Midbrain (tissue), 1 donor: ENCODE results near the gene GLS.
"Not testable (repeated sequence)": the region's sequence is repeated elsewhere in the genome, so short reads cannot be mapped to it uniquely, and the experiment has no call there.

Experiments
- DNase-seq: peaks from one replicate; lab custom pipeline; 2025; lab: John Stamatoyannopoulos, UW

GLS gene

DNA sequence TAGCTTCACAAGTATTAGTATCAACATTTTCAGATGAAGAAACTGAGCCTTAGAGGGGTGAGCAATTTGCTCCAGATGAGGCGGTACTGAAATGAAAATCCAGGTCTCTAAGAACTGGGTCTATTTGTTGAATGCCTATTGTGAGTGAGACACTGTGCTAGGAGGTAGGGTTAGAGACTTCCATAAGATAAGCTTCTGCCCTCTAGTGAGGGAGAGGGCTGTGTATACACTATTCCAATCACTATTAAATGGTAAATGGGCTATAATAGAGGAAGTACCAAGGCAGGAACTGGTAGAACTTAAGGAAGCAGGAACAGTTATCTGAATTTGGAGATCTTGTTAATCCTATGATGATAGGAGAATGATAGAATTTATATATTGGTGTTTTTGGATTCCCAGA, 23.6 kb upstream of the GLS start:
- no peak for DNase-seq

DNA sequence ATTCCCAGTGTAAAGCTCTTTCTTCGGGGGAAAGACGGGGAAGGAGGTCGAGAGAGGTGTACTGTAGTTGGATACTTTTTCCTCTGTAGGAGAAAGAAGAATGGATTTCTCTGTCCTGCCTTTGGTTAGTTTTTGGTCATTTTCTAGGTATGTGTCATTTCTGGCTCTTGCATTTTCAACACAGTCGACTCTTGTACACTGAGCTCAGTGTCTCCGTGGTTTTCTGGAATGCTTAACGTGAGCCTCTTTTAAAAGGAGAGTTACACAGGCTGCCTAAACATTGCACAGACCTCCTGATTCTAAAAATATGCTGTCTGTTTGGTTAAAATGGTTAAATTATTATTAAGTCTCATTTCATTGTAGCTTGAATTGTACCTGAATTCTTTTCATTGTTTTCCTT, 21.8 kb upstream of the GLS start:
- DNase-seq: no peak

DNA sequence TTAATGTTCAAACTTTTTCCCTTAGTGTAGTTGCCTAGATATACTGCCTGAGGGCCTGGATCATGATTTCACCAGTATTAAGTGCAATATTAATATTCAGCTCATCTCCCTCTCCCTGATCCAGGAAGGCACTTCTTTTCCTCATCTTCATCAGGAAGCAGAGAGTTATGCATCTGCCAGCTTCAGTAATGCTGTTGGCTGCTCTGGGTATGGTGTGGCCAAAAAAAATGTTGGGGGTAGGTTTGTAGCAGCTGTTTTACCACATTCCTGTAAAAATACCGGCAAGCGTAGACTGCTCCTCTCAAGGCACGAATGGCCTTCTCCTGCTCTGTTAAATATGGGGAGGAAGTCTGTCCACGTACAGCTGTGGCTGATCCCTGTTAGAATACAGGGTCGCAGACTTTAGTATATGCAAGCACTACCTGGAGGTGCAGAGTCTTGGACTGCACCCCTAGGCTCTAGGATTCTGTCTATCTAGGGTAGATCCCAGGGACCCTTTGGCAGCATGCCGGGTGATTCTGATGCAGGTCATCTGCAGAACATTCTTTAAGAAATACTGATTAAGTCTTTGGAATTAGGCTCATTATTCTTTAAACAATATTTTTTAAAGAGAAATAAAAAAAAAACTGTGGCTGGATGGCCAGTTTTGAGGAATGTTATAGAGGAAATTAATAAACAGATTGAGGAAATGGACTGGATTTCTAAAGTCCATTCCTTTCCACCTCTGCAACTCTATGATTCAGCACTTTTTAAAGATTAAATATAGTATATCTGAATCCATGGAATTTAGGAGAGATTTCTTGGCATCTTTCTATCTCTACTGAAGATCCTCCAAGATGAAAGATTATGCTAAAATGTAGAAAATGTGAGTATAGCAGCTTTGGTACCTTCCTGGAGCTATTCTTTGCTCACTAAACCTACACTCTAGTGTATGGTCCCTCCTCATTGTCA, 21.0 kb upstream of the GLS start:
- DNase-seq: no peak

DNA sequence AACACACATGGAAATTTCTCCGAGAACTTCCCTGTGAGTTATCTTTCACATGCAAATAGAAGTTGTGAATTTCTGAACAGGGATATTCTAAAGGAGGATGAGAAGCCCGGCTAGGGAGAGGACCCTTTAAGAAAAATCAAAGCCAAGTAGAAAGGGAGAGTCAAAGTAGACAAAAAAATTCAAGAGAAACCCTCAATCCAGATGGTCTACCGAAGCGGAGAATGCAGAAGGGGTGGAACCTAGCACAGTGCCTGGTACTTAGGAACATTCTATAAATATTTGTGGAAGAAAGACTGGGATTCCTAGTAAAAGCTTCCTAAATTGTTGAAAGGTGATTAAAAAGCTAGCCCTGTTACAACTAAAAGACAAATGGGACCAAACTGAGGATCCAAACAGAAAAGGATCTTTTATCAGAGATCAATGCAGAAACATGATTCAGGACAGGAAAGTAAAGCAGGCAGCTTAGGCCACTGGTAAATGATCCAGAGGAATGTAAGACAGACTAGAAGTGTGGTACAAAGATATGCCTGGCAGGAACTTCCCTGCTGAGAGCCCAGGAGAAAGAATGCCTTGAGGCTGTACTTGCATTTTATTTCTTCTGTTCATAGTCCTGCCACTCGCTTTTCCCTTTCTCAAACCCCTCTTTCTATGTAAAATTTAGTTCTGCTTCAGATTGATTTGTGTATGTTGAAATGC, 19.5 kb upstream of the GLS start:
- no peak for DNase-seq

DNA sequence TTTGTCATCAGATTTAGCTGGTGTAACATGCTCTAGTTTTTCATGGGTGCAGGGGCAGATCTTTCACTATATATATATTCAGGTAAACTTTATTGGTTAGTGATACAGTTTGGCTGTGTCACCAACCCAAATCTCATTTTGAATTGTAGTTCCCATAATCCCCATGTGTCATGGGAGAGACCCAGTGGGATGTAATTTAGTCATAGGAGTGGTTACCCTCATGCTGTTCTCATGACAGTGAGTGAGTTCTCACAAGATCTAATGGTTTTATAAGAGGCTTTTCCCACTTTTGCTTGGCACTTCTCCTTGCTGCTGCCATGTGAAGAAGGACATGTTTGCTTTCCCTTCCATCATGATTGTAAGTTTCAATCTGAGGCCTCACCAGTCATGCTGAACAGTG, 18.5 kb upstream of the GLS start:
- not testable (repeated sequence) for DNase-seq

DNA sequence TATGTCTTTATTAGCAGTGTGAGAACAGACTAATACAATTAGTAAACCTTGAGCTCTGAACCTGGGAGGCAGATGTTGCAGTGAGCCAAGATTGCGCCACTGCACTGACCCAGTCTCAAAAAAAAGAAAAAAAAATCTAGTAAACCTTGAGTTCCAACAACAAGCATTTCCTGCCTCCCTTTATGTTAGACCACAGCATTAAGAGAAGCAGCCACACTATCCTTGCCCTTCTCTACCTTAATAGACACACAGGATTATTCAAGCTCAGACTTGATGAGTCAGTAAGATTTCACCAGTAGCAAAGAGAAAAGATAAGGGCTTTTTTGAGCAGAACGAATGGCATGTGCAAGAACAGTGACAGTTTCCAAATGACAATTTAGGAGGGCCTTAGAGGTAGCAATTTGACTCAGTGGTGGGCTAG, 18.0 kb upstream of the GLS start:
- no peak for DNase-seq

DNA sequence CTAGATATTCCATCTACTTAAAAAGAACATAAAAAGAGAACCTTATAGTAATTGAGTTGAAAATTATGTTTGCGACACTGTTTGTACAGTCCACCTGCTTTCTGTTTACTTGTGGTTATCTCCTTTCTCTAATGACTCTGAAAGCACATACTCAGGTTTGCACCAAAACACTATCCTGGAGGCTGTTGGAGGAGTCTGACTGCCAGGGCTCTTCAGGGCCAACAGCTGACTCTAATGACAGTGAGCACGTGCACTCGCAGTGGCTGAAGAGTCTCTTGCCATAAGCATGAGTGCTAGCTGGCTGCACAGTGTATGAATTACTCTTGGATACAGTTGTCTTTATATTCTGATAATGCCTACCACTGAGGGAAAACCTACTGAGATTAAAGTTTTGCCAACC, 16.7 kb upstream of the GLS start:
- no peak for DNase-seq

DNA sequence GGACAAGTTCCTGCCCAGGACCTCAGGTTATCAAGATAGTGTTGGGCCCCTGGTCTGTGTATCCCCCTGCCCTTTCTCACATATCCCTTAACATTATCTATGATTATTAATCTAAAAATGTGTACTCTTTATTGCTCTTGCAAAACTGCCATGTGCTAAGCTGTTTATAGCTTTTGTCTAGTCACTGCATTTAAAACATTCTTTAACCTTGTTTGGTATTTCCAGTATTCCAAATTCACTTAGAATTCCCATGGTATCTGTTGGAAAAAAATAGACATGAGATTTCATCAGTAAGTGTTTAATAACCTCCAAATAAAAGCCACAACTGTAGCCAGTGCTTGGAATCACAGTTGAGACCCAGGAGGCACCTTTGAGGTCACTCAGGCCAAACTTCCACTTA, 16.2 kb upstream of the GLS start:
- DNase-seq: no peak

DNA sequence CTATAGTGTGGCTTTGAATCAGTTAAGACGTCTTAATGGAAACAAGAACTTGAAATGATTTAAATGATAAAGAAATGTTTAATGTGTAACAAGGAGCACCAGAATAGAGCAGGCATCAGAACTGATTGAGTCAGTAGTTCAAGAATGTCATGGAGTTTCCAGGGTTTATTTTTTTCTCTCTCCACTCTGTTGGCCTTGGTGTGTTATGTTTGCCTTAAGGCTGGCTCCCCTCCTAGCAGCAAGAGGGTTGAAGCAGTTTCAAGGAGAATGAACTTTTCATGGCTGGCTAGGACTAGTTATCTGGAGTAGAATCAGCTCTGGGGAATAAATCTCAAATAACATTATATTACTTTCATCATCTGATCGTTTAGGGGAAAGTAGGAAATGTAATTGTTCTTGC, 13.4 kb upstream of the GLS start:
- no peak for DNase-seq

DNA sequence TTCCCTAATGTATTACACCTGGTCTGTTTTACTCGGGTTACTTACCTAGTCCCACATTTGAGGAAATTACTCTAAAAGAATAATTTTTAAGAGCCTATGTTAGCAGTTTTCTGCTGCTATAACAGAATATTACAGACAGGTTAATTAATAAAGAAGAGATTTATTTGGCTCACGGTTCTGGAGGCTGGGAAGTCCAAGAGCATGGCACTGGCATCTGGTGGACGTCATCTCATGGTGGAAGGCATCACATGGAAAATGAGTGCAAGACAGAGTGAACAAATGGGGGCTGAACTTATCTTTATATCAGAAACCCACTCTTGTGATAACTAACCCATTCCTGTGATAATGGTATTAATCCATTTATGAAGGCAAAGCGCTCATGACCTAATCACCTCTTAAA, 12.8 kb upstream of the GLS start:
- no peak for DNase-seq

DNA sequence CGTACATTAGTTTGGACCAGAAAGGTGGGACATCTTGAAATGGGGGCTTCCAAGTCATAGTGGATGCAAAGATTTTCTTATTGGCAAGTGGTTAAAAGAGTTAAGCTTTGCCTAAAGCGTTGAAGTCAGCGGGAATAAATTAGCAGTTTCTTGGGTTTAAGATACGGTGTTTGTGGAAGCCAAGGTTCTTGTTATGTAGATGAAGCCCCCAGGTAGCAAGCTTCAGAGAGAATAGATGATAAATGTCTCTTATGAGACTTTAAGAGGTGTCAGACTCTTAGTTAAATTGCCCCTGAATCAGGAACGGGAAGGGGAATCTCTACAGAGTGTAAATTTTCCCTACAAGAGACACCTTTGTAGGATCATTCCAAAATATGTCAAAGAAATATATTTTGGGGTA, 10.9 kb upstream of the GLS start:
- DNase-seq: no peak

DNA sequence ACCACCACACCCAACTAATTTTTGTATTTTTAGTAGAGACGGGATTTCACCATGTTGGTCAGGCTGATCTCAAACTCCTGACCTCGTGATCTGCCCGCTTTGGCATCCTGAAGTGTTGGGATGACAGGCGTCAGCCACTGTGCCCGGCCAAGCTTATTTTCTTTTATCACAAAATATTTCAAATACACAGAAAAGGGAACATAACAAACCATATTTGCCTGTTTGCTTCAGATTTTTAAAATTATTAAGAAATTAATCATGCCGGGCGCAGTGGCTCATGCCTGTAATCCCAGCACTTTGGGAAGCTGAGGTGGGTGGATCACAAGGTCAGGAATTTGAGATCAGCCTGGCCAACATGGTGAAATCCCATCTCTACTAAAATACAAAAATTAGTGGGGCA, 7.2 kb upstream of the GLS start:
- not testable (repeated sequence) for DNase-seq

DNA sequence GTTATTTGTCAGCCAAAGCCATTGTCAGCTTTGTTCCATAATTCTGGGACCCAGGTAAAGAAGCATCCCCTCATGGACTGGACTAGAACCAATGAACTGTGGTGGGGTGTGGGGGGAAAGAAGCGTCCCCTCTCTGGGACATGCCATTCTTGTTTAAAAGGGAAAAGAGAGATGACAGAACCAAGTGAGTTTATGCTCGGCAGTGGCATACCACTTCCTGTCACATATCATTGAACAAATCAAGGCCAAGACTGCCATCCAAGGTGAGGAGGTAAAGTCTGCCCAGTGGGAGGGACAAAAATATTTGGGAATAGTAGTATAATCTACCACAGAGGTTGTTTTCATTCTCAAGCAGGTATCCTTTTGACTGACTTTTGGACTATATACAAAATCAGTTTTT, 4.7 kb upstream of the GLS start:
- DNase-seq: no peak

DNA sequence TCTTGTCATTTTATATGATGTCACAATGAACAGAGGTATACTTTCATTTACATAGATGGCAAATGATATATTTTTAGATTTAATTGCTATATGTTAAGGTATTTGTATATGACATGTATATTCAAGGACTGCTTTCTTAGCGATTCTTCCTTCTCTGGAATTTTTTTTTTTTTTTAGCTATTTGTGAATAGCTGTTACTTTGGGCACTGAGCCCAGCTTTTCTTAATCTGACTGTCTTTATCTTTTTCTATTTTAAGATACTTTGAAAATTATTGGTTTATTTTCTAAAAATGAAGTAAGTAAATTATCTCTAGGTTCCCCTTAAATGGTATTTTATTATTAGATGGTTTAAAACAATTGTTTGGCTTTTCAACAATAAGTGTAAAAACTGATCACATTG, 4.0 kb upstream of the GLS start:
- no peak for DNase-seq

DNA sequence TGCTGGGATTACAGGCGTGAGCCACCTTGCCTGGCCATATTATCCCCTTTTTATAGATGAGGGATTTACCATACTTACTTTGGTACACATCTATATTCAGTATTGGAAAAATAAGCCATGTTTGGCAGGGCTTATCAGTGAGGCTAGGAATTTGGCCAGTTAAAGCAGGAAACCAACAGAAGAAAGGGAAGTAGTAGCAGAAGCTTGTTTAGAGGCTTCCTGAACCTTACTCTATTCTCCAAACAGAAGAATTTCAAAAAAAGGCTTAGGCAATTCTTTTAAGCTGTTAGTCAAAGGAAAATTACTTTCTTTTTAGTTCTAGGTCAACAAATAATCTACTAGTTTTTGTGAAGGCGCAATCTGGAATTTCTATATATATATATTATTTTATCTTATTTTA, 3.2 kb upstream of the GLS start:
- no peak for DNase-seq

DNA sequence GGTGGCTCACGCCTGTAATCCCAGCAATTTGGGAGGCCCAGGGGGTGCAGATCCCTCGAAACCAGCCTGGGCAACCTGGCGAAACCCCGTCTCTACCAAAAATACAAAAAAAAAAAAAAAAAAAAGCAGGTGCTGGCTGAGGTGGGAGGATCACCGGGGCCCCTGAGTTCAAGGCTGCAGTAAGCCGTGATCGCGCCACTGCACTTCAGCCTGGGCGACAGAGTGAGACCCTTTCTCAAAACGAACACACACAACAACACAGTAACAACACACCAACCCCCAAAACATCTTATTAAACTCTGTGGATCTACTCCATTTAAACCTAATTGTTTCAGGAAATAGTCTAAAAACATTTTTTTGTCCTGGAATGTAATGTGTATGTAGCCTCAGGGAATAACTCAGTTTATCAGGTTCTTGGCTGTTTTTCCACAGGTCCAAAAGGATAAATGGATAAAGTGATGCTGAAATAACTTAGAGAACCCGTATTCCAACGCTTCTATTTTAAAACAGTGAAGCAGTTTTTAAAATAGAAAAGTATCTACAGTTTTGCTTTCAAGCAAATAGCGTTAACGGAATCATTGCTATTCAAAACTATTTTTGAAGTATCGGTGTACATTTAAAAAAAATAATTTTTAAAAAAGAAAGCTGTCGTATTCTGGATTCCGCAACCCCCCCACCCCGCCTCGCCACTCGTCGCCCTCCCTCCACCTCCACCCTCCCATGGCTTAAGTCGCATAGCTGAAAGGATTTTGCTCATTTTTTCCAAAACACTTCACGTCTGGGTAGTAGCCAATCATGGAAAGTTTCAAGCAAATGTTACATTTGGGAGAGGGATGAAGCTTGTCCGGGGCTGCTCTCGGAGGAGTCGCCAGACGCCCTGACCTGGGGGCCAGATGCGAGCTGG, 895 bp upstream of the GLS start:
- DNase-seq: no peak

DNA sequence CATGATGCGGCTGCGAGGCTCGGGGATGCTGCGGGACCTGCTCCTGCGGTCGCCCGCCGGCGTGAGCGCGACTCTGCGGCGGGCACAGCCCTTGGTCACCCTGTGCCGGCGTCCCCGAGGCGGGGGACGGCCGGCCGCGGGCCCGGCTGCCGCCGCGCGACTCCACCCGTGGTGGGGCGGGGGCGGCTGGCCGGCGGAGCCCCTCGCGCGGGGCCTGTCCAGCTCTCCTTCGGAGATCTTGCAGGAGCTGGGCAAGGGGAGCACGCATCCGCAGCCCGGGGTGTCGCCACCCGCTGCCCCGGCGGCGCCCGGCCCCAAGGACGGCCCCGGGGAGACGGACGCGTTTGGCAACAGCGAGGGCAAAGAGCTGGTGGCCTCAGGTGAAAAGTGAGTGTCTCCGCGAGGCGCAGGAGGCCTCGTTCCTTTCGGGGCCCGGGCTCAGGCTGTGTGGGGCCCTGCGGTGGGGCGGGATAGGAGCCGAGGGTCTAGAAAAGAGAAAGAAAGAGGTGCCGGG, 520 bp downstream of the GLS start:
- peak; percentile 65 for DNase-seq

DNA sequence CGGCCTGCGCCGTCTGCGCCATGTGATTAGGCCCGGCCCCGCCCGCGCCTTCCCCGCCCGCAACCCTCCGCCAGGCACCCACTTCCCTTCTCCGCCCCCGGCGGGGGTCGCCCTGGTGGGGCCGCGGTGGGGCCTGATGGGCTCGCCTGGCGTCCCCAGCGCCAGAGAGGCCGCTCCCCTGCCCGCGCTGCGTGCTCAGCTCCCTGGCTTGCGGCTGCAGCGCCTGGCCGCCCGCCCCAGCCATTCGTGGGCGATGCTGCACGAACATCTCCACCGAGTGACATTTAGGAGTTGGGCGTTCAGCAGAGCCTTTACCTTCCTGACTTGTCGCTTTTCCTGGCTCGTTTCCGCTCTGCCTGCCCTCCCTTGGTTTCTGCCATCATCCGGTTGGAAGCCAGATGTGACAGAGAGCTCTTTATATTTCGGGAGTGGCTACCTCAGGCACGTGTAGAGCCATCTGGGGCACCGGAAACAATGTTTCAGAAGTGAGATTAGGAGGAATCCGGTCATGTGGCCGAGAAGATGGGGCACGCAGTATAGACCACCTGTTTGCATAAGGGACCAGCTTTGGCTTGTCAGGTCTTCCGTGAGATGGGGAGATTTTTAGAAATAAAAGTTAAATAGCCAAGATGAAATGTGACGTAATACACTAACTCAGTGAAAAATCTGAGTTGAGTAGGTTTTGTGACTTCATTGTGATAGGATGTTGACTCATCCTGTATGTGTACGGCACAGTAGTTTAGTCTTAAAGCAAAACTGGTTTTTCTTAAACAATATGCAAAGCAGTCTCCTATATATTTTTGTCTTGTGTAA, 1.2 kb downstream of the GLS start:
- peak; percentile 70 for DNase-seq

DNA sequence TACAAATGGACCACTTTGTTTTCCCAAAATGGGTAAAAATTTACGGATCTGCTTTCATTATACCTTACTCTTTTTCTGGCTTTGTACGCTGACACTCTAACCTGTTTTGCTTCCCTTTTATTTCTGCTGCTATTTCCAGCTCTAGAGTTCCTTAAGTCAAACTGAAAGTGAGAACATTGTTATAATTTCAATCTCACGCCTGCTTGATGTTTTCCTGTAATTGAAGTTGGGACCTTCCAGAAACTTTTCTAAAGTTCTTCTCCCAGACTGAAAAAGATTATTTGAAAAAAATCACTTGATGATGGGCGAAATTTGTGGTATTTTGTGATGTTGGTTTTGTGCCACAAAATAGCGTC, 1.8 kb downstream of the GLS start:
- DNase-seq: no peak

DNA sequence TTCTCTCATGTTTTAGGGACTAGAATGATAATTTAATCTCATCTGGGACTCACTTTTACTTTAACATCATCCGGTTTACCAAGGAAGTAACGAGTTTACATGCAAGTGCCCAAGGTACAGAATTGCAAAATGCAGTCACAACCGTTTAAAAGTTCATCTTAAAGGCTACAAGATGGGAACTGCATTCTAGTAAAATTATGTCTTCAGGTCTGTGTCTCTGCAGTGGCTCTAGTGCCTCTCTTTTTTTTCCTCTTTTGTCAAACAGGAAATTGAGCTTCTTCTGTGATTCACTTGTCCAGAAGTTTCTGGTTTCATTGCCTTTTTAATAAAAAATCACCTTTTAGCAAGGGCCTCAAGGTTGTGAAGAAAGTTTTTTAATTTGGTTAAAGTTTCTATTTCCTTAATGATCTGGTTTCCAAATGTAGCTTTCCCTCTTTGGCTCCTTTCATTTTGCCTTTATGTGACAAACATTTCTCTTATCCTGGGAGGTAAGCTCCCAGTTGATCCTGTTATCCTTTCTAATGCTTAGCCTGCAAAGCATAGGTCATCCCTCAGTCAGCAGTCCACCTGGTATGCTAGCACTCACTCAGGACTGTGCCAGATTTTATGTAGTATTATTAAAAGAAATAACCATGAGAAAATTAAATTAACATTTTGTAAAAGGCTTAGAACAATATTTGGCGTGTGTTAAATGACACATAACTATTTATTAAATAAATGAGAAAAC, 2.4 kb downstream of the GLS start:
- no peak for DNase-seq

DNA sequence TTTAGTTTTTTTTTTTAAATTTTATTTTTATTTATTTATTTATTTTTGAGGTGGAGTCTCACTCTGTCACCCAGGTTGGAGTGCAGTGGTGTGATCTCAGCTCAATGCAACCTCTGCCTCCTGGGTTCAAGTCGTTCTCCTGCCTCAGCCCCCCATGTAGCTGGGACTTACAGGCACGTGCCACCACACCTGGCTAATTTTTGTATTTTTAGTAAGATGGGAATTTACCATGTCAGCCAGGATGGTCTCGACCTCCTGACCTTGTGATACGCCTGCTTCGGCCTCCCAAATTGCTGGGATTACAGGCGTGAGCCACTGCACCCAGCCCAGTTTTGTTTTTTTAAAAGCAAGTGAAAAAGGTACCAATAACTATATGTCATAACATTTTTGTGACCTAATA, 5.2 kb downstream of the GLS start:
- DNase-seq: not testable (repeated sequence)
